ENCODE data around the gene PRUNE1.

Gene PRUNE1

DNA sequence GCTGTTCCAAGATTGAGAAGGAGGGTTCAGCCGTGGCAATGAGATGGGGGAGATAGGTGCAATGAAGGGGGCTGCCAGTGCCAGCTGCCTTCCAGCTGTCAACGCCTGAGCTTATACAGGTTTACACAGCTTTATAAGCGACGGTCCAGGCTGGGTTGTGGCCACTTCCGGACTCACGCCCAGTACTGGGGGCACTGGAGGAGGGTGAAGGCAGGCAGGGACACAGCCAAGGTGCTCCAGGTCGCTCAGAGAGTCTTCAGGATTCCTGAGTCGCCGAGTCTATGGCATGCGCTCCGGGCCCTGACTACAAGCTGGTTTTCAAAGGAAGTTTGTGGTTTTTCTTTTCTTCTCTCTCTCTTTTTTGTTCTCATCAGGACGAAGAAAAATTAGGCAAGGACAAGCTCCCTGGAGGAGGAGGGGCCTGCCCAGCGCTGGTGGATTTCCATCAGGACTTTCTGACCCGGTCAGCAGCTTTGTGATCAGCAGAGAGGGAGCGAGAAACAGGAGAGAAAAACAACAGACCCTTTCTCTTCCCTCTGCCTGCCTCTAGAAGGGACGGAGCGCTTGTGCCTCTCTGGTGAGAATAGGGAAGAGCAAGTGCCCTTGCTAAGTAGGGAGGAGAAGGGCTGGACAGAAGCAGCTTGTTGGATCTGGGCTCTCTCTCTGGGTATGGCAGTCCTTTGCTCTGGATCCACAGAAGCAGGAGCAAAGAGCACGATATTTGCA, 1.8 kb upstream of the PRUNE1 start, which contains the start of gene MINDY1:
MINDY1 (minus strand) TSS at position 576 of the 726 bp plus-strand sequence. CDS start 4,285 bp downstream, outside the sequence.
- DNase-seq, result peak; percentile 53

DNA sequence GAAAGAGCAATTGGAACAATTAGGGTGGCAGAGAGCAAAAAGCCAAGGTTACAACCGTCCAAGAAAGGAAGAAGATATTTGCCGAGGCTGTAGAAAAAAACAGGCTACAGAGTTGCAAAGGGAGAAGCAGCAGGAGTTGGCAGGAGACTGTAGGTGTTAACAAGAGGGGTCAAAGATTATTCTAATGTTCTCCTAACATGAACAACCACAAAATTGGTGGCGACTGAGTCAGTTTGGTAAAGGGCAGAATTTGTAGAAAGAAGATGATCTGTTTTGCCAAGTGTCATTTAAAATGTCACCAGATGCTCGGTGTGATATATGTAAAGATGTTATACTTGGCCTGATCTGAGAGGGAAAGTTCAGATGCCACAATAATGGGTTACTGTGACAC, 401 bp upstream of the PRUNE1 start:
- DNase-seq, result no peak

DNA sequence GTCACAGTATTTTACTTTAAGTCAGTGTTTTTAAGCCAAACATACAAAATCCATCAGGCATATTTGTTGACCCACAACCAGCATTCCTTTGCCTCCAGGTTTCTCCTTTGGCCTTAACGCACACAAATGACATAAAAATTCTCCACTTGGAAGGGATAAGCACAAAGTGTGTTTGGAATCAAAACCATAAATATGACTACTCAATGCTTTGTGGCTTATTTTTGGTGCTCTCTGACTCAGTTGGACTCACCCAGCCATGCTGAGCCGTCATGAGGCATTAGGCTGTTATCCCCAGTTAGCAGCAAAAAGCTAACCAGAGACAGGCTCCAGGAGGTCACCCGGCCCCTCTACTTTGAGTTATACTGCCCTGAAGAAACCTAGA, 948 bp downstream of the PRUNE1 start:
- DNase-seq, result no peak

DNA sequence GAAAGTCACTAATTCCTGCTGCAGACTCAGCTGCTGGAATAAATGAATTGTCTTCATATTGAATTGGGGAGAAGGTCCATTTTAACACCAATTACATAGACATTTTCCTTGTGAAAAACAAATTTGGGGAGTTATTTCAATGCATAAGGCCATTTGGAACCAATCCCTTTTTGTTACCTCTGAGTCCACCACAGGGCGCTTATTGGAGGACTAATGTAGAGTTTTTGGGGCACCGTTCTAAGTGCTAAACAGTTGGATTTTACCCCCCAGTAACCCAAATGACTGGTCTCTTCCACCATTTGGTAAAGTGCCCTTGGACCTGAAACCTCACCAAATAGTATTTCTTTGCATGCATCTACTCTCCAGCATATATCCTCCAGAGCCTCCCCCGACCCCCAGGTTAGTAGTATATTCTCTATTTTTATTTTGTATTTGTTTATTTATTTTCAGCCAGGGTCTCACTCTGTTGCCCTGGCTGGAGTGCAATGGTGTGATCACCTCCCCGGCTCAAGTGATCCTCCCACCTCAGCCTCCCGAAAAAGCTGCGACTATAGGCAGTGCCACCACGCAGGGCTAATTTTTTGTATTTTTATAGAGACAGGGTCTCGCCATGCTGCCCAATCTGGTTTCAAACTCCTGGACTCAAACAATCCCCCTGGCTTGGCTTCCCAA, 1.6 kb downstream of the PRUNE1 start:
- no peak for DNase-seq

DNA sequence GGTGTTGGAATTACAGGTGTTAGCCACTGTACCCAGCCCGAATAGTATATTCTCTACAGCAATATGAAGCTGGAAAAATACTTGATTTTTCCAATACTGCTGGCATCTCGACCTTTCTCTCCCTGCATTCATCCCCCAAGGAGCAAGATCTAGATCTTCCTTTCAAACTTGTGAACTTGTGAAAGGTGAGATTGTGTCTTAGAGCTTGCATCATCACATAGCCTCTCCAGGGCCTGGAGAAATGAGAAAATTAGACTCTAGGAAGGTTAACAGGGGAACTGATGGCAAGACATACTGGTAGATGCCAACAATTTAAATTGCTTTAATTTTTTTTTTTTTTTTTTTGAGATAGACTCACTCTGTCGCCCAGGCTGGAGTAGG, 2.1 kb downstream of the PRUNE1 start:
- no peak for DNase-seq

DNA sequence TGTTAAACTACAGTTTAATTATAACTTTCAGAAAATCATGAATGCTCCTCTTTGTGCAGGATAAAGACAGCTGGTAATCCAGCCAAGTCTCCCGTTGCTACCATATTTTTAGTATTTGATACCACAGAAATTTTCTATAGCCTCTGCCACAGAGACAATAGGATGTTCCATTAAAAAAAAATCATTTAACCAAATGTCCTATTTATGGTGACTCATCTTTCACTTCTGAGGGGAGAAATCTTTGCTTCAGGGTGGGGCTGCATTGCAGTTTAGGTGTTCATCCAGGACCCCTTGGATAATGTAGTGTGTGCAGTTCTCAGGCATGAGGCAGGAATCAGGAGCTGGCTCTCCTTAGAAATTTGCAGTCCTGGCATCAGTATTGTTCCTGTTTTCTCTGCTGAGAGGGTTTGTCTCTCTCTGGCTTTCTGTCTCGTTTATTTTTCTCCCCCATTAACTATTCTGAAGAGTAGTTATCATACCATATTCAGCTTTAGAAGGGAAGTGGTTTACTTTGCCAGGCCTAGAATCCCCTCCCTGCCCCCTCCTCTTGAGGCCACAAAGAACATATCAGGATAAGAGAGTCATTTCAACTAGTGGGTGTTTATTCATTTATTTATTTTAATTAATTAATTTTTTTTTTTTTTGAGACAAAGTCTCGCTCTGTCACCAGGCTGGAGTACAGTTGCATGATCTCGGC, 3.1 kb downstream of the PRUNE1 start:
- DNase-seq, result no peak

DNA sequence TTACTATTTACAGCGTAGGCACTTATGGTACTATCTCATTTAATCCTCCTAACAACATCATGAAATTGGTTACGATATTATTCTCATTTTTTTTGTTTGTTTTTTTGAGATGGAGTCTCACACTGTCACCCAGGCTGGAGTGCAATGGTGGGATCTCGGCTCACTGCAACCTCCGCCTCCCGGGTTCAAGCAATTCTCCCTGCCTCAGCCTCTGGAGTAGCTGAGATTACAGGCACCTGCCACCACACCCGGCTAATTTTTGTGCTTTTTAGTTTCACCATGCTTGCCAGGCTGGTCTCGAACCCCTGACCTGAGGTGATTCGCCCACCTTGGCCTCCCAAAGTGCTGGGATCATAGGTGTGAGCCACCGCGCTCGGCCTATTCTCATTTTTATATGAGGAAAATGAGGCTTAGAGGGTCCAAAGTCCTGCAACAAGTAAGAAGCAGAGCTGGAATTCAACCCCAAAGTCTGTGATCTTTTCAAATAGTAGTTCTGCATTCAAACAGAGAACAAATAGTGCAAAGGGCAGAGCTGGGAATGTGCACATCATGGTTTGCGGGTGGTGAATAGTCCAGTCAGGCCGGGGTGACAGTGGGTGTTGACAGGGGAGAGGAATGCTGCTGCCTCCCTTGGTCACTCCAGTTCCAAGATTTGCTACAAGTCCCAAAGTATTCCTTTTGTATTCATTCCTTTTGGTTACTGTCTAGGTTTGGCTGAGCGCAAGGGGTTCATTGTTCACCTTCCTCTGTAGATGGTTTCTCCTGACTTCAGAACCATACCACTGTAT, 4.6 kb downstream of the PRUNE1 start:
- no peak for DNase-seq

DNA sequence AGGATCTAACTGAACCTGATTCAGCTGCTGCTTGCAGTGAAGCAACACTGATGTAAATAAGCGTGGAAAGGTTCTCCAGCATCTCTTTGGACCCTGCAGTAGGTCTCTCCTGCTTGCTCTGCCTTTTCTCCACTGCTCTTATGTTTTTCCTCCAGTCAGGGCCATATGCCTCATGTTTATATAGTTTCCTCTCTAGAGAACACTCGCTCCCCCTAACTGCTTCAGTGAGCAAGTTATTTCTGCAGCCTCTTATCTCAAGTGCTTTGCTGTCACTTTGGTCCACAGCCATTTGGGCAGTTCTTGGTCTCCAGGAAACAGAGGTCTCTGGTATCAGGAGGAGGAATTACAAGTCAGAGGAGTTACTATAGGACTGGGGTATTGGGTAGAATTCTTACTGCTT, 5.3 kb downstream of the PRUNE1 start:
- DNase-seq, result no peak

DNA sequence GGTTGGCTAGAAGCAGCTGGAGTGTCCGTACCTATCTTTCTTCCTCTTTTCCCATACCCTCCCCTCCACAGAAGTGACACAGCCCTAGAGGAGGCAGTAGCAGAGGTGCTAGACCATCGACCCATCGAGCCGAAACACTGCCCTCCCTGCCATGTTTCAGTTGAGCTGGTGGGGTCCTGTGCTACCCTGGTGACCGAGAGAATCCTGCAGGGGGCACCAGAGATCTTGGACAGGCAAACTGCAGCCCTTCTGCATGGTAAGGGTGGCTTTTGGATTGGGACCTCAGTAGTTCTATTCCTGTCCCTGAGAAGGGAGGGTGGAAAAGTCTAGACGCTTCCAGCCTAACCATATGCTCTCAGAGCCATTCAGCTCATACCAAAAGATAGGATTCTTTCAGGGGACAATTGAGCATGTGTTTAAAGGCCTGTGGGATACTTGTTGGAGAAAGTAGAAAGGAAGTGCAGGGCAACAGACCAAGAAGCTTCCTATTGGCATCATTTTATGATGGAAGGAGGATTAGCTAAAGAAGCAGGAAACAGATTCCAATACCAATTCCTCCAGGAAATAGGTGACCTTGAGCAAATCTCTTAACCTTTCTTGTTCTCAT, 16.4 kb downstream of the PRUNE1 start:
- DNase-seq, result peak; percentile 49

DNA sequence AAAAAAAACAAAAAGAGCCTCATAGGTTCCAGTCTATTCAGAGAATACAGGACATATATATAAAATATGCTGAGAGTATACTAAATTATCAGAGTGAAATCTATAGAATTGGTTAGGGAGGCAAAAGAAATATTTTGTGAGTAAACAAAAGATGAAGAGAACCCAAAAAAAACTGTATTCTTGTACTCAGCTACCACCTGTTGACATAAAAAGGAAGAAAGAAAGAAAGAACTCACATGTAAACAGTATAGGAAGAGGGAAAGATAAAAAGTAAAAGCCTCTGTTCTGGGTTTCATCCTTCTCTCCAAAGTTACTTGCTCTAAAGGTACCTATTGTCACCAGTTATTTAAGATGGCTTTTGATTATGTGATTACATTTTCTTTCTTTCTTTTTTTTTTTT, 18.2 kb downstream of the PRUNE1 start:
- DNase-seq, result no peak

DNA sequence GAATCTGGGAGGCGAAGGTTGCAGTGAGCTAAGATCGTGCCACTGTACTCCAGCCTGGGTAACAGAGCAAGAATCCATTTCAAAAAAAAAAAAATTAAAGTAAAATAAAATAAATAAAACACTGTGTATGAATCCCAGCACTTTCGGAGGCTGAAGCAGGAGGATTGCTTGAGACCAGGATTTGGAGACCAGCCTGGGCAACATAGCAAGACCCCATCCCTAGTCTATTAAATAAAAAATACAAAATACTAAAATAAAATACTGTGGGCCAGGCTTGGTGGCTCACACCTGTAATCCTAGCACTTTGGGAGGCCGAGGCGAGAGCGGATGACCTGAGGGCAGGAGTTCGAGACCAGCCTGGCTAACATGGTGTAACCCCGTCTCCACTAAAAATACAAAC, 23.9 kb downstream of the PRUNE1 start:
- no peak for DNase-seq

DNA sequence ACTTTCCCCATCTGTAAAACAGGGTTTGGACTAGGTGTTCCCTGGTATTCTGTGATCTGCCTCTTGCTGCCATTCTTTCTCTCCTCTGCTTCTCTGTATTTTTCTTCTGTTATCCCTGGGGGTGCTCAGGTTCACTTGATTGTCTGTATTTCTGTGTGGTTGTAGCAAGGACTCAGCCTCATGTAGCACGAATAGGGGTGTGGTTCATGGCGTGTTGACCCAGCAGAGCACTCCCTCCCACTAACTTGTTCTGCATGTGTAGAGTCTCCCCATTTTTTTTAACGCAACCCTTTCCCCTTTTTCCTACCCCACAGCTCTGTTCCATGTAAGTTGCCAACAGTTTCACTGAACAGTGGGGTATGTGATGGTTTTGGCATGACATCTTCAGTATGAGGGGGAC, 26.9 kb downstream of the PRUNE1 start:
- DNase-seq, result no peak

DNA sequence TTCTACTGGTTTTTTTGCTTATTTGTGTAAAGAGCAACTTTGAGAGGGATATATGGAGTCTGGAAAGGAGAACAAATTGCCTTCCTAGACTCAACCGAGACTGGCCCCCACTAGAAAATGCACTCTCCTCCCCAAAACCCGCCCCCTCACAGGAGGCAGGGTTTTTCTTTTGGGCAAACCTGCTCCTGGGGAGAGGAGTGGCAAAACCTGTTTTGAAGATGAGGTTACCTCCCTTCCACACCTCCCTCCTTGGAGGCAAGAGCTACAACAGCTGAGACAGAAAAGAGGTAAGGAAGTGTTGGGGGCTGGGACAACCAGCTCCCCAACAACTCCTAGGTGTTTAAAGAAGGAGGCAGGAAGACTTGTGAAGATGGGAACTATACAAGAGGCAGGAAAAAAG, 28.1 kb downstream of the PRUNE1 start, which contains the start of gene BNIPL:
BNIPL (plus strand) TSS at position 231 of the 400 bp plus-strand sequence; CDS start at position 371, 140 bp downstream.
- no peak for DNase-seq

DNA sequence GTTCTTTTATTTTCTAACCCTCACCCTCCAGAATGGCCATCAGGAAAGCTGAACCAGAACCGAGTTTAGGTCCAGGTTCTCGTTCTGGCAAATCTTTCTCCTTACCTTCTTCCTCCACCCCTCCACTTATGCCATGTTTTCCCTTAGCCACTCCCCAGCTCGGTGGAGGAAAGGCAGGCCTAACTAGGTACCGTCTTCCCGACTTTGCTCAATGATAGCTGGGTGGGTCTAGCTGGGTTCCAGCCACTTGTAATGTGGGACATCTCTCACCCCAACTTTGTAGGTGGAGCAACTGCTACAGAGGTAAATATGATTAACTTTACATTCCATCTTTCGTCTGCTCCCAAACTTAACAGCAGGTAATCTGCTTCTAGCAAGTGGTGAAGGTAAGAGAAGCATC, 28.8 kb downstream of the PRUNE1 start:
- DNase-seq, result no peak

DNA sequence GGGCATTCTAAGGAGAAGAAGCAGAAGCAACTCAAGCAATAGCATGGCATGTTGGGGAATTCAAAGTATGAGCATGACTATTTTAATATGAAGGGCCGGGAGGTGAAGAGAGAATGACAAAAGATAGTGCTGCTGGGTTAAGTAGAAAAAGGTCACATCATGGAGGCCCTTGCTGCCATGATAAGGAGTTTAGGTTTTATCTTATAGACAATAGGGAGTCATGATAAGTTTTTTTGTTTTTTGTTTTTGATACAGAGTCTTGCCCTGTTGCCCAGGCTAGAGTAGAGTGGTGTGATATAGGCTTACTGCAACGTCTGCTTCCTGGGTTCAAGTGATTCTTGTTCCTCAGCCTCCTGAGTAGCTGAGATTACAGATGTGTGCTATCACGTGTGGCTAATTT, 31.3 kb downstream of the PRUNE1 start:
- DNase-seq, result no peak

DNA sequence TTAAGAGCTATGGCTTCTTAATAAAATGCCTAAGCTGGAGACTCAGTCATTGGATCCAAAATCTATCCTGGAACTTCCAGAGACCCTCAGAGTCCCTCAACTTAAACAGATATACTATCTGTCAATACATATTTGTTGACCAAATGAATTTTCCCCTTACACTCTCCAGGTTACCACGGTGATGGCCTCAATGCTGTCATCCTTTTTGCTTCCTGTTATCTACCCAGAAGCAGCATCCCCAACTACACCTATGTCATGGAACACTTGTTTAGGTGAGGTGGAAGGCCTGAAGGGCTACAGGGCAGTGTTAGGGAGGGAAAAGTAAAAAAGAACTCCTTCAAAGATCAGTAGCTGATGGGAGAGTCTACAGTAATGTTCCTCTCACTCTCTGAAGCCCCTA, 34.9 kb downstream of the PRUNE1 start:
- no peak for DNase-seq

DNA sequence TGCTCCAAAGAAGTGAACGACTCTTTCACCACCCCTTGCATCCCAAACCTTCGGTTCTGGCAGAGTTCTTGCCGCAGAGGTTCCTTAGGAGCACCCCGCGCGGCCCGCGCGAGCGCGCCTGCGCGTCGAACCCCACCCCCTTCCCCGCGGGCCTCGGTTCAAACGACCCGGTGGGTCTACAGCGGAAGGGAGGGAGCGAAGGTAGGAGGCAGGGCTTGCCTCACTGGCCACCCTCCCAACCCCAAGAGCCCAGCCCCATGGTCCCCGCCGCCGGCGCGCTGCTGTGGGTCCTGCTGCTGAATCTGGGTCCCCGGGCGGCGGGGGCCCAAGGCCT, 39.3 kb downstream of the PRUNE1 start, which contains the start of gene C1orf56:
C1orf56 (plus strand) TSS at position 161 of the 334 bp plus-strand sequence; CDS start at position 258, 97 bp downstream.
- DNase-seq, result peak; percentile 37 to 61

DNA sequence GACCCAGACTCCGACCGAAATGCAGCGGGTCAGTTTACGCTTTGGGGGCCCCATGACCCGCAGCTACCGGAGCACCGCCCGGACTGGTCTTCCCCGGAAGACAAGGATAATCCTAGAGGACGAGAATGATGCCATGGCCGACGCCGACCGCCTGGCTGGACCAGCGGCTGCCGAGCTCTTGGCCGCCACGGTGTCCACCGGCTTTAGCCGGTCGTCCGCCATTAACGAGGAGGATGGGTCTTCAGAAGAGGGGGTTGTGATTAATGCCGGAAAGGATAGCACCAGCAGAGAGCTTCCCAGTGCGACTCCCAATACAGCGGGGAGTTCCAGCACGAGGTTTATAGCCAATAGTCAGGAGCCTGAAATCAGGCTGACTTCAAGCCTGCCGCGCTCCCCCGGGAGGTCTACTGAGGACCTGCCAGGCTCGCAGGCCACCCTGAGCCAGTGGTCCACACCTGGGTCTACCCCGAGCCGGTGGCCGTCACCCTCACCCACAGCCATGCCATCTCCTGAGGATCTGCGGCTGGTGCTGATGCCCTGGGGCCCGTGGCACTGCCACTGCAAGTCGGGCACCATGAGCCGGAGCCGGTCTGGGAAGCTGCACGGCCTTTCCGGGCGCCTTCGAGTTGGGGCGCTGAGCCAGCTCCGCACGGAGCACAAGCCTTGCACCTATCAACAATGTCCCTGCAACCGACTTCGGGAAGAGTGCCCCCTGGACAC, 39.8 kb downstream of the PRUNE1 start:
- peak; percentile 40 to 43 for DNase-seq

DNA sequence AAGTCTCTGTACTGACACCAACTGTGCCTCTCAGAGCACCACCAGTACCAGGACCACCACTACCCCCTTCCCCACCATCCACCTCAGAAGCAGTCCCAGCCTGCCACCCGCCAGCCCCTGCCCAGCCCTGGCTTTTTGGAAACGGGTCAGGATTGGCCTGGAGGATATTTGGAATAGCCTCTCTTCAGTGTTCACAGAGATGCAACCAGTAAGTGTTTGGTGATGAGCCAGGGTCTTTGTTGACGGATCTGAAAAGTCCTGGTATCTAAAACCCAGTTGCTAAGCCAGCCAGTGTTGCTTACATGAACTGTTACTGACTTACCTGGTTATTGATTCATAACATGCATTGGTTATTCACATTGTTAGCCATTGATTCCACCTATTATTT, 40.4 kb downstream of the PRUNE1 start:
- DNase-seq, result no peak

DNA sequence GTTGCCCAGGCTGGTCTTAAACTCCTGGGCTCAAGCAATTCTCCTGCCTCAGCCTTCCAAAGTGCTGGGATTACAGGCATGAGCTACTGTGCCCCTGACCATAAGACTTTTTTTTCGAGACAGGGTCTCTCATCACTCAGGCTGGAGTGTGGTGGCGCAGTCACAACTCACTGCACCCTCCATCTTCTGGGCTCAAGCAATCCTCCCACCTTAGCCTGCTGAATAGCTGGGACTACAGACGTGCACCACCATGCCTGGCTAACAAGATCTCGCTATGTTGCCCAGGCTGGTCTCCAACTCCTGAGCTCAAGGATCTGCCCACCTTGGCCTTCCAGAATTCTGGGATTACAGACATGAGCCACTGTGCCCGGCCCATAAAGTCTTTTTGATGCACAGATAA, 41.2 kb downstream of the PRUNE1 start:
- DNase-seq, result no peak

DNA sequence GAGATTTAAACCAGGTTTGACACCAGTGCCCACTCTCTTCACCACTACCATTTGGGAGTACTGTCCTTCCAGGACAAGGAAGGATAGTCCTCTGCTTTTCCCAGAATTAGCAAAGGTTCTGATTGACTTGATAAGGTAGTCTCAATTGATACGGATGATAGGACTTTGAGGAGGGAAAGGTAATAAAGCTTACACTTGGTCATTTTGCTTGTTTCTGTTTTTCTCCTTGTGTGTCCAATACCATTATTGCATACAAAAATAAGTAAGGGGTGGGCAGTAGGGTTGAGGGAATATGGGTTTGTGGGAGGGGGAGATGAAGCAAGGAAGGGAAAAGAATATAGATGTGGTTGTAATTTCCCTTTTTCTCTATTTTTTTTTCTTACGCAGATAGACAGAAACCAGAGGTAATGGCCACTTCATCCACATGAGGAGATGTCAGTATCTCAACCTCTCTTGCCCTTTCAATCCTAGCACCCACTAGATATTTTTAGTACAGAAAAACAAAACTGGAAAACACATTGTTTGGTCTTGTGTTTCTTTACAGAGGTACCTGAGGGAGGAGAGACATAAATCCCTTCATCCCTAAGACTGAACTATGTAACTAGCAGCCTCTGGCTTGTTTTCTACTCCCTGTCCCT, 41.9 kb downstream of the PRUNE1 start:
- DNase-seq, result no peak

All from NCI-H1930 (cell line).